ENCODE measurements around the gene BCL7C. TPM values are rescaled to one million over a fixed set of nuclear protein-coding genes. Genes with fewer than 3 reads are reported as not detected.

The BCL7C gene
- total and polyA plus RNA-seq, 2 of the 13 experiments (the other 11 are each of a cell fraction or from before 2014, with no cell fraction given): 17.7 to 33.8 TPM

DNA sequence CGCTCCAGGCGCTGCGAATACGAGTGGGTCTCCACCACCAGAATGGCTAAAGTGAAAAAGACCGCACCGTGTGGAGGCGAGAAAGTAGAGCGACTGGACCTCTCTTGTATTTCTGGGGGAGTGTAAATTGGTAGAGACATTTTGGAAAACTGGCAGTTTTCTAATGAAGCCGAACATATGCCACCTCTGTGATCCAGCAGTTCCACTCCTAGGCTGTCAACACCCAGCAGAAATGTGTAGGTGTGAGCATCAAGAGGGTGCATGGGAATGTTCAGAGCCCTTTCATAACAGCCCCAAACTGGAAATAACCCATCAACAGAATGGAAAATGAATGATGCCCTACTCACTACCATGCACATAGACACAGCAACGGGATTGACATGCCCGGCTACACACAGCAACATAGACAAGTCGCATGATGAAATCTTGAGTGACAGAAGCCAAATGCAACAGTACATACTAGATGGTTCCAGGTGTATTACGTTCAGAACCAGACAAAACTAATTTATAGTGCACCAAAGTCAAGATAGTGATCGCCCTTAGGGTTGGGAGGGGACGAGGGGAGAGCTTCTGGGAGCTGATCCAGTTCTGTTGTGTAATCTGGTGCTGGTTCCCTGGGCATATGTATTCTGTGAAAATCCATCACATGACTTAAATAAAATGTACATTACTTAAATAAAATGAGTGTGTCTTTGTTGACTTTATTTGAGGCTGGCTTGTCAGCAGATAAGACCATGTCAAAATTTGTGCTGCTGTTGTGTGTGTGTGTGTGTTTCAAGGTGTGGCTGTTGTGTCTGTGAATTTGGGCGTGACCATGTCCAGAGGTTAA lies 877 bp upstream of the BCL7C start (continued):
- TF ChIP-seq ZNF20 (CRISPR knock-in tag; IDR thresholded peaks at IDR 0.05) (no peak), ARNT2 (CRISPR knock-in tag; IDR thresholded peaks at IDR 0.05; ENCODE audit: low read depth) (no peak), ZNF646 (CRISPR knock-in tag; IDR thresholded peaks at IDR 0.05) (0 out of 2 replicates have a peak, but pooled peaks have one; percentile 45), ZNF329 (CRISPR knock-in tag; IDR thresholded peaks at IDR 0.05; ENCODE audit: low read depth) (no peak), ZNF570 (CRISPR knock-in tag; IDR thresholded peaks at IDR 0.05; ENCODE audit: borderline replicate concordance) (no peak), HNRNPUL1 (IDR thresholded peaks at IDR 0.05; ENCODE audit: low read depth, low read length) (no peak), MED8 (CRISPR knock-in tag; IDR thresholded peaks at IDR 0.05; ENCODE audit: insufficient replicate concordance) (peak; percentile 7), ZNF772 (CRISPR knock-in tag; IDR thresholded peaks at IDR 0.05) (peak; percentile 87), GTF3A (CRISPR knock-in tag; conservative IDR thresholded peaks at IDR 0.05) (no peak), PAX8 (CRISPR knock-in tag; IDR thresholded peaks at IDR 0.05; ENCODE audit: borderline replicate concordance) (no peak), YY1 (IDR thresholded peaks at IDR 0.05; ENCODE audit: insufficient read depth, insufficient replicate concordance, low read depth, low read length) (no peak), ARNTL (CRISPR knock-in tag; IDR thresholded peaks at IDR 0.05) (no peak), PRDM15 (CRISPR knock-in tag; IDR thresholded peaks at IDR 0.05) (no peak), NBN (conservative IDR thresholded peaks at IDR 0.05) (no peak), LBX2 (CRISPR knock-in tag; IDR thresholded peaks at IDR 0.05; ENCODE audit: borderline replicate concordance) (0 out of 2 replicates have a peak, but pooled peaks have one; percentile 17), CBX1 (IDR thresholded peaks at IDR 0.05; ENCODE audit: low read depth) (no peak), ZNF34 (CRISPR knock-in tag; IDR thresholded peaks at IDR 0.05; ENCODE audit: borderline replicate concordance) (0 out of 2 replicates have a peak, but pooled peaks have one; percentile 11), ZNF274 (CRISPR knock-in tag; IDR thresholded peaks at IDR 0.05) (no peak)

Data from HepG2 (cell line).